HepG2 (cell line): ENCODE data around the gene GGNBP2. TPM values are rescaled to one million over a fixed set of nuclear protein-coding genes. Genes with fewer than 3 reads are reported as not detected.
A peak's percentile ranks its signal among the peaks of the same experiment; 100 is the strongest.

Experiments
- ATF7 ChIP-seq, 2 experiments: fragments of 450-650 bp in 1 of 2; sonication (generic) in 1 of 2; formaldehyde crosslinking in 1 of 2; IDR thresholded peaks; 2 replicates each; pipeline versions ENCODE4 v1.4.0 to v1.6.1; 2016 to 2020; ENCODE audit warnings: antibody characterized with exemption in 1 of 2, mild to moderate bottlenecking in 1 of 2, missing genetic modification reagents in 1 of 2
- KLF16 ChIP-seq, 2 experiments: sonication (generic) in 1 of 2; formaldehyde crosslinking in 1 of 2; IDR thresholded peaks; 2 replicates each; pipeline versions ENCODE4 v1.6.1 to v1.8.0; 2016 to 2023; ENCODE audit warnings: missing genetic modification reagents in 2 of 2, missing compliant biosample characterization in 1 of 2
- NFYC ChIP-seq: IDR thresholded peaks from 2 replicates; pipeline ENCODE4 v1.6.1; 2016; ENCODE audit warnings: missing genetic modification reagents, missing compliant biosample characterization
- PHF20 ChIP-seq: sonication (generic); formaldehyde crosslinking; IDR thresholded peaks from 2 replicates; pipeline ENCODE4 v1.5.0; 2020; ENCODE audit warnings: mild to moderate bottlenecking, missing genetic modification reagents
- SIX4 ChIP-seq: sonication (generic); formaldehyde crosslinking; IDR thresholded peaks from 2 replicates; pipeline ENCODE4 v1.4.0; 2020; ENCODE audit warnings: missing genetic modification reagents
- TBX2 ChIP-seq: sonication (generic); formaldehyde crosslinking; IDR thresholded peaks from 2 replicates; pipeline ENCODE4 v1.5.0; 2020; ENCODE audit warnings: missing genetic modification reagents, mild to moderate bottlenecking, borderline replicate concordance
- ZBTB42 ChIP-seq: sonication (generic); formaldehyde crosslinking; IDR thresholded peaks from 2 replicates; pipeline ENCODE4 v1.5.0; 2020; ENCODE audit warnings: mild to moderate bottlenecking, missing genetic modification reagents
- ZFP41 ChIP-seq: sonication (generic); formaldehyde crosslinking; IDR thresholded peaks from 2 replicates; pipeline ENCODE4 v1.4.0; 2020; ENCODE audit warnings: mild to moderate bottlenecking, missing genetic modification reagents, borderline replicate concordance
- ZNF251 ChIP-seq: sonication (generic); formaldehyde crosslinking; IDR thresholded peaks from 2 replicates; pipeline ENCODE4 v1.9.0; 2021; ENCODE audit warnings: mild to moderate bottlenecking, missing genetic modification reagents
- ZNF678 ChIP-seq: sonication (generic); formaldehyde crosslinking; IDR thresholded peaks from 2 replicates; pipeline ENCODE4 v1.4.0; 2020; ENCODE audit warnings: mild to moderate bottlenecking, missing genetic modification reagents
- polyA plus RNA-seq, 8 experiments: library from polyadenylated mRNA; depleted of rRNA in 3 of 8; stranded (reverse) in 7 of 8; unstranded in 1 of 8; fragments of >200 nt; fragmentation: Illumina TruSeq in 4 of 8; extraction: Trizol in 4 of 8; gene quantifications; 2 replicates each; pipeline versions ENCODE4 v1.2.1 to v1.2.3, GENCODE V29; 2011 to 2016; ENCODE audit warnings: low read depth in 4 of 8, missing spikeins in 1 of 8, mixed read lengths in 1 of 8; ENCODE audit not compliant: insufficient read depth in 1 of 8
- total RNA-seq, 5 experiments: library from RNA; depleted of rRNA; stranded (reverse); fragments of >200 nt; fragmentation: Illumina TruSeq; extraction: Trizol; gene quantifications; 2 replicates each; pipeline ENCODE4 v1.2.3, GENCODE V29; 2016; ENCODE audit warnings: low read depth in 1 of 5
- TF ChIP-seq, protein P1 (sequence below): sonication (generic); formaldehyde crosslinking; IDR thresholded peaks from 2 replicates; pipeline ENCODE4 v1.4.0; 2020; ENCODE audit warnings: mild to moderate bottlenecking, missing genetic modification reagents
- TF ChIP-seq, protein P2 (sequence below), 2 experiments: sonication (generic) in 1 of 2; formaldehyde crosslinking in 1 of 2; IDR thresholded peaks; 2 replicates each; pipeline versions ENCODE4 v1.6.1 to v1.9.0; 2014 to 2022; ENCODE audit warnings: antibody characterized with exemption in 1 of 2, borderline replicate concordance in 1 of 2, inconsistent platforms in 1 of 2, low read depth in 1 of 2, missing genetic modification reagents in 1 of 2

The GGNBP2 gene
- total and polyA plus RNA-seq, 2 of the 13 experiments (the other 11 are each of a cell fraction or from before 2014, with no cell fraction given): 53.3 to 84.2 TPM

DNA sequence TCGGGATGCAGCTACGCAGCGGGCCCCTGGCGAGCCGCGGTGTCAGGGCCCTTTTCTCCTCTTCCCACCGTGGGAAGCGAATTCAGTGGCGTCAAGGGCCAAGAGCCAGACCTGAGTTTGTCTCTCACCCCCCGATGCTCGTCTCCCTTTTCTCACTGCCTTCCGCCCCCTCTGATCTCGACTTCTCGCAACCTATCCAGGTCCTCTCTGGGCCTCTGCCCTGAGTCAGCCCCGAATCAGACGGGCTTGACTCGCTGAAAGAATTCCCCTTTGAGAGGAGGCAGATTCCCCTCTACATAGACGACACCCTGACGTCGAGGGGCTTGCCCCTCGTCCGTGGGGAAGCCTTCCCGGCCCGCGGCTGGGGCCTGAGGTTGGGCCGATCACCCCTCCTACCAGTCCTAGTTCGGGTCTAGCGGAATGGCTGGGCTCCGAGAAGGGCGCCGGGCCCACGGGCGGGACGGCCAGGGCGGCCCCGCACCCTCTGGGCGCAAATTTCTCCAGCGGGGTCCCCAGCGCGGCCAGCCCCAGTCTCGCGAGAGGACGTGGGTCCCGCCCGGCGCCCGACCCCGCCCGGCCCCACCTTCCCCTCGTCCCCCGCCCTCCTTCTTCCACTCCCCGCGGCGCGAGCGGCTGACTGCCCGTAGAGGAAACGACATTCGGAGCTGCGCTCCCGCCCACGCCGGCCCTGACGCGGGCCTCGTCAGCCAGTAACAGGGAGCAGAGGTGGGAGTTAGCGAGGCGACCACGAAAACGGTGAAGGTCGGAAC is at the start of gene GGNBP2 (continued):
- TF ChIP-seq, protein P1, sequence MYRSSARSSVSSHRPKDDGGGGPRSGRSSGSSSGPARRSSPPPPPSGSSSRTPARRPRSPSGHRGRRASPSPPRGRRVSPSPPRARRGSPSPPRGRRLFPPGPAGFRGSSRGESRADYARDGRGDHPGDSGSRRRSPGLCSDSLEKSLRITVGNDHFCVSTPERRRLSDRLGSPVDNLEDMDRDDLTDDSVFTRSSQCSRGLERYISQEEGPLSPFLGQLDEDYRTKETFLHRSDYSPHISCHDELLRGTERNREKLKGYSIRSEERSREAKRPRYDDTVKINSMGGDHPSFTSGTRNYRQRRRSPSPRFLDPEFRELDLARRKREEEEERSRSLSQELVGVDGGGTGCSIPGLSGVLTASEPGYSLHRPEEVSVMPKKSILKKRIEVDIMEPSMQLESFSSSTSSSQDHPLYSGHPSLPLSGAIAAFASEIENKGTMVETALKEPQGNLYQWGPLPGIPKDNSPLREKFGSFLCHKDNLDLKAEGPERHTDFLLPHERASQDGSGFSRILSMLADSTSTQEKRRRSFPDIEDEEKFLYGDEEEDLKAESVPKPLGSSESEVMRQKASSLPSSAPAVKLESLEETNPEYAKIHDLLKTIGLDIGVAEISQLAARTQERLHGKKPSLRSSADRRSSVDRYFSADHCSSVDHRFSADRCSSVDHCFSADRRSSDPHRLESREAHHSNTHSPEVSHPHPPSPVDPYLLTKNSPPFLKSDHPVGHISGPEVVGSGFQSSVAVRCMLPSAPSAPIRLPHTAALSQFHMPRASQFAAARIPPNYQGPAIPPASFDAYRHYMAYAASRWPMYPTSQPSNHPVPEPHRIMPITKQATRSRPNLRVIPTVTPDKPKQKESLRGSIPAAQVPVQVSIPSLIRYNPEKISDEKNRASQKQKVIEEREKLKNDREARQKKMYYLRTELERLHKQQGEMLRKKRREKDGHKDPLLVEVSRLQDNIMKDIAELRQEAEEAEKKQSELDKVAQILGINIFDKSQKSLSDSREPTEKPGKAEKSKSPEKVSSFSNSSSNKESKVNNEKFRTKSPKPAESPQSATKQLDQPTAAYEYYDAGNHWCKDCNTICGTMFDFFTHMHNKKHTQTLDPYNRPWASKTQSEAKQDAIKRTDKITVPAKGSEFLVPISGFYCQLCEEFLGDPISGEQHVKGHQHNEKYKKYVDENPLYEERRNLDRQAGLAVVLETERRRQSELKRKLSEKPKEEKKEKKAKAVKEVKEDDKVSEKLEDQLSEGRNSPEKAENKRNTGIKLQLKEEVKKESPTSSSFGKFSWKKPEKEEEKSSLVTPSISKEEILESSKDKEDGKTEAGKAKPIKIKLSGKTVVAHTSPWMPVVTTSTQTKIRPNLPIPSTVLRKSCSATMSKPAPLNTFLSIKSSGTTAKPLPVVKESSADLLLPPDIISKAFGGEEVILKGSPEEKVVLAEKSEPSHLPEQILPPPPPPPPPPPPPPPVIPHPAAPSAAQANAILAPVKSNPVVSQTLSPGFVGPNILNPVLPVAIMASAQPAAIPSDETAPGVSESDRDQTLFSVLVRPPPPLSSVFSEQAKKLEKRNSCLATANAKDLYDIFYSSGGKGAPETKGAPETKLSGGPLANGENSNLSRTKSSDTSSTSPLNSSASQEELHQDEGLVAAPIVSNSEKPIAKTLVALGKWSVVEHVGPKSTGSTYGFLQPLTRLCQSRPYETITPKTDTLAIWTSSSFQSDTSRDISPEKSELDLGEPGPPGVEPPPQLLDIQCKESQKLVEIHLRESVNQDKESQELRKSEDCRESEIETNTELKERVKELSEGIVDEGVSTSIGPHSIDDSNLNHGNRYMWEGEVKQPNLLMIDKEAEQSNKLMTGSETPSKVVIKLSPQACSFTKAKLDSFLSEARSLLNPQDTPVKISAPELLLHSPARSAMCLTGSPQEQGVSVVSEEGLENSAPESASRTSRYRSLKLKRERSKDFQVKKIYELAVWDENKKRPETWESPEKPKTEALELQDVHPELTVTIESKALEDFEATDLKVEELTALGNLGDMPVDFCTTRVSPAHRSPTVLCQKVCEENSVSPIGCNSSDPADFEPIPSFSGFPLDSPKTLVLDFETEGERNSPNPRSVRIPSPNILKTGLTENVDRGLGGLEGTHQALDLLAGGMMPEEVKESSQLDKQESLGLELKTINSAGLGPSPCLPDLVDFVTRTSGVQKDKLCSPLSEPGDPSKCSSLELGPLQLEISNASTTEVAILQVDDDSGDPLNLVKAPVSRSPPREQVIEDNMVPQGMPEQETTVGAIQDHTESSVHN (CRISPR knock-in tag): 0 out of 2 replicates have a peak, but pooled peaks have one; percentile 50
- TF ChIP-seq ZNF678 (CRISPR knock-in tag): no peak
- TF ChIP-seq ZFP41: peak; percentile 71; the same call in 1 of the 2 replicates
- TF ChIP-seq SIX4 (CRISPR knock-in tag): no peak
- 0 out of 4 replicates have a peak, but pooled peaks of 1 of the 2 experiments have one; percentile 59 for TF ChIP-seq KLF16 (CRISPR knock-in tag; IDR thresholded peaks at IDR 0.05)
- TF ChIP-seq ATF7 (IDR thresholded peaks at IDR 0.05): no peak
- TF ChIP-seq ATF7 (CRISPR knock-in tag; IDR thresholded peaks at IDR 0.05): no peak
- TF ChIP-seq, protein P2, sequence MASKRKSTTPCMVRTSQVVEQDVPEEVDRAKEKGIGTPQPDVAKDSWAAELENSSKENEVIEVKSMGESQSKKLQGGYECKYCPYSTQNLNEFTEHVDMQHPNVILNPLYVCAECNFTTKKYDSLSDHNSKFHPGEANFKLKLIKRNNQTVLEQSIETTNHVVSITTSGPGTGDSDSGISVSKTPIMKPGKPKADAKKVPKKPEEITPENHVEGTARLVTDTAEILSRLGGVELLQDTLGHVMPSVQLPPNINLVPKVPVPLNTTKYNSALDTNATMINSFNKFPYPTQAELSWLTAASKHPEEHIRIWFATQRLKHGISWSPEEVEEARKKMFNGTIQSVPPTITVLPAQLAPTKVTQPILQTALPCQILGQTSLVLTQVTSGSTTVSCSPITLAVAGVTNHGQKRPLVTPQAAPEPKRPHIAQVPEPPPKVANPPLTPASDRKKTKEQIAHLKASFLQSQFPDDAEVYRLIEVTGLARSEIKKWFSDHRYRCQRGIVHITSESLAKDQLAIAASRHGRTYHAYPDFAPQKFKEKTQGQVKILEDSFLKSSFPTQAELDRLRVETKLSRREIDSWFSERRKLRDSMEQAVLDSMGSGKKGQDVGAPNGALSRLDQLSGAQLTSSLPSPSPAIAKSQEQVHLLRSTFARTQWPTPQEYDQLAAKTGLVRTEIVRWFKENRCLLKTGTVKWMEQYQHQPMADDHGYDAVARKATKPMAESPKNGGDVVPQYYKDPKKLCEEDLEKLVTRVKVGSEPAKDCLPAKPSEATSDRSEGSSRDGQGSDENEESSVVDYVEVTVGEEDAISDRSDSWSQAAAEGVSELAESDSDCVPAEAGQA (IDR thresholded peaks at IDR 0.05; ENCODE audit: low read depth): no peak
- TF ChIP-seq, protein P2 (CRISPR knock-in tag; IDR thresholded peaks at IDR 0.05; ENCODE audit: borderline replicate concordance): no peak
- TF ChIP-seq PHF20 (CRISPR knock-in tag): 0 out of 2 replicates have a peak, but pooled peaks have one; percentile 21
- TF ChIP-seq ZNF251 (CRISPR knock-in tag): no peak
- no peak; the same call in 1 of the 2 replicates for TF ChIP-seq ZBTB42
- TF ChIP-seq NFYC (CRISPR knock-in tag): peak; percentile 7; the same call in 1 of the 2 replicates
- 0 out of 2 replicates have a peak, but pooled peaks have one; percentile 30 for TF ChIP-seq TBX2 (CRISPR knock-in tag)
